GM18909 (cell line): ENCODE results near the gene KBTBD7.

Experiments used
- ATAC-seq: cut with Tn5 transposase; IDR thresholded peaks from one replicate; pipeline ENCODE4 v1.9.1; 2021; ENCODE audit warnings: mild to moderate bottlenecking; ENCODE audit not compliant: unreplicated experiment, poor library complexity

KBTBD7 gene, protein sequence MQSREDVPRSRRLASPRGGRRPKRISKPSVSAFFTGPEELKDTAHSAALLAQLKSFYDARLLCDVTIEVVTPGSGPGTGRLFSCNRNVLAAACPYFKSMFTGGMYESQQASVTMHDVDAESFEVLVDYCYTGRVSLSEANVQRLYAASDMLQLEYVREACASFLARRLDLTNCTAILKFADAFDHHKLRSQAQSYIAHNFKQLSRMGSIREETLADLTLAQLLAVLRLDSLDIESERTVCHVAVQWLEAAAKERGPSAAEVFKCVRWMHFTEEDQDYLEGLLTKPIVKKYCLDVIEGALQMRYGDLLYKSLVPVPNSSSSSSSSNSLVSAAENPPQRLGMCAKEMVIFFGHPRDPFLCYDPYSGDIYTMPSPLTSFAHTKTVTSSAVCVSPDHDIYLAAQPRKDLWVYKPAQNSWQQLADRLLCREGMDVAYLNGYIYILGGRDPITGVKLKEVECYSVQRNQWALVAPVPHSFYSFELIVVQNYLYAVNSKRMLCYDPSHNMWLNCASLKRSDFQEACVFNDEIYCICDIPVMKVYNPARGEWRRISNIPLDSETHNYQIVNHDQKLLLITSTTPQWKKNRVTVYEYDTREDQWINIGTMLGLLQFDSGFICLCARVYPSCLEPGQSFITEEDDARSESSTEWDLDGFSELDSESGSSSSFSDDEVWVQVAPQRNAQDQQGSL

DNA sequence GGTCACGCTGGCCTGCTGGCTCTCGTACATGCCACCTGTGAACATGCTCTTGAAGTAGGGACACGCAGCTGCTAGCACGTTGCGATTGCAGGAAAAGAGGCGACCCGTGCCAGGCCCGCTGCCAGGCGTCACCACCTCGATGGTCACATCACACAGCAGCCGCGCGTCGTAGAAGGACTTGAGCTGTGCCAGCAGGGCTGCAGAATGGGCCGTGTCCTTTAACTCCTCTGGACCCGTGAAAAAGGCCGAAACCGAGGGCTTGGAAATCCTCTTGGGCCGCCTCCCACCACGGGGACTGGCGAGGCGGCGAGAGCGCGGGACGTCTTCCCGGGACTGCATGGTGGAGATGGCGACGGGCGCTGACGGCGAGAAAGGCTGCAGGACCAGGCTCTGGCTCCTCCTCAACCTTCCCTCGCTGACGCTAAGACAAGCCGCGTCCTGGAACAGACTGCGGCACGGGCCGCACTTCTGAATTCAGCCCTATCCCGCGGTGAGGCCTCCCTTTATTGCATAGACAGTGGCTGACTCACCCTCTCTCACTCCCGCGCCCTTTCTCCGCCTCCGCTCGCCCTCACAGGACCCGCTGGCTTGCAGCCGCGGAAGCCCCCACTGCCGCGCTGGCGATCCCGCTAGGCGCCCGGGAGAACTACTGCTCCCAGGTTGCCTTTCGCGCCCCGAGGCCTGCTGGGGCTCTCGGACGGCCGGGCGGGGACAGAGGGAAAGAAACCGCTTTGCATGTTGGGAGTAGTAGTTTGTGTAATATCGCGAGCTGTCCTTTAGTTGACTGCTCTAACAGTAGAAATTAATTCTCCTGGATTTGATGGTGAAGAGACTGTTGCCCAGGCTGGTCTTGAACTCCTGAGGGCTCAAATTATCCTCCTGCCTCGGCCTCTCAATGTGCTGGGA, at the start of gene KBTBD7:
KBTBD7 (minus strand) TSS at position 651 of the 906 bp plus-strand sequence; CDS start at position 339, 312 bp downstream.
- ATAC-seq, result peak; percentile 97

DNA sequence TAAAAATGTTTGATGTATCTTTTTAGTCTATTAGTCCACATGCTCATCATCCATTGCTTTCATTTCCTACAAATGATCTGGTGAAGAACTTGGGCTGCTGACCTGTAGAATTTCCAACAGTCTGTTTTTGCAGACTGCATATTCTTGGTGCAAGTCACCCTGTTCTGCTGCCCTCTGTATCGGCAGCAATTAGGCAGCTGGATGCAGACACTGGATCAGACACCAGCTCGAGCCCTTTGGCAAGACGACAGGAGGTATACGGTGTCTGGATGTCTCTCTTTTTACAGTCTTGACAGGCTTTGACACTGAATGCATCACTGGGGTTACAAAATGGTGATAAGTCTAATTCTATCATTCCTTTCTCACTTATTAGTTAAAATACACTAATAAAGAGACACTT, 47.3 kb upstream of the KBTBD7 start:
- ATAC-seq, result no peak

DNA sequence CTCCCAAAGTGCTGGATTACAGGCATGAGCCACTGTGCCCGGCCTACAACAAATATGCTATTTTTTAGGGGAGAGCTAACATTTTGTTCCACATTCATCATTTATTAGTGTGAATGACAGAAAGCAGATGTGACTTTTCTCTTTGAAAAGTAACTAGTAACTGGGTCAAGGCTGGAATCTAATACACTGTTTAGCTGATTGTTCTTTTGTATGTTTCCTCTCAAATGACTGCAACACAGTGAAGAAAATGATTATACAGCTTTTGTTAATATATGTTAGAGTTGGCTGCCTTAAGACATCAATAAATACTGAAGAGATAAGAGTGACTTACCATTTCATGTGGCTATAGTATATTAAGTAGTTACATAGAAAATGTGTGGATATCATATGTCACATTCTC, 42.0 kb upstream of the KBTBD7 start:
- no peak for ATAC-seq

DNA sequence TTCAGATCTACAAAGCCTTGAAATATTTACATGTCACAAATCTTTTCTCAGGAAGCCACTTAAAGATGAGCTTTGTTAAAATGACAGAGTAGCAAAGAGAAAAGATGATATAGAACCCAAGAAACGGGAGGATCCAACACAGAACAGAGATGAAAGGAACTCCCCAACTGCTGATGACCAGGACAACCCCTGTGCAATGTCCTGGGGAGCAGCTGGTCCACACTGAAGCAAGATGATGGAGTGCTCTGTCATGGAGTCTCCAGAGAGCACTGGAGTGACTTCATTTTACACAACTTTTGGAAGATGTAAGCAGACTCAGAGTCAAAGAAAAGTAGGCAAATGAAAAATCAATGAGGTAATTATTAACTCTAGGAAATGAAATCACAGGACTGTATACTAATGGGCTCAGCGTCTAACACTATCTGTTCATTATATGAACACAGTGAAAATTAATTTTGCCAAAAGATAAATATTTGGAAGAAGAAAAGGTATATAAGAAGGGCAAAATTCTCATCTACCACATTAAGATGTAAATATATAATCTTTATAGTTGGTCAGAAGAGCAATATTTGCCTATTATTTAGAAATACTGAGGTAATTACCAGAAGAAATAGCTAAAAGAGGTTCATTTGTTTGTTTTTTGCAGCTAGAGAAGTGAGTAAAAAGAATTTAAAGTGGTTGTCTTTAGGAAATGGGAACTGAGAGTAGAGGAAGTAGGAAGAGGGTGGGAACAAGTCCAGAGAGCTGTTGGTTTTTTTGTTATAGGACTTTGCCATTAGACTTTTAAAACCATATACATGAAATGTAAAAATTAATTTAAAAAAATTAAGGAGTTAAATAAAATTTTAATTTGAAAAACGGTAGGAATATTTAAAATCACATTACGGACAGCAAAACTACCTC, 38.5 kb upstream of the KBTBD7 start:
- ATAC-seq, result no peak

DNA sequence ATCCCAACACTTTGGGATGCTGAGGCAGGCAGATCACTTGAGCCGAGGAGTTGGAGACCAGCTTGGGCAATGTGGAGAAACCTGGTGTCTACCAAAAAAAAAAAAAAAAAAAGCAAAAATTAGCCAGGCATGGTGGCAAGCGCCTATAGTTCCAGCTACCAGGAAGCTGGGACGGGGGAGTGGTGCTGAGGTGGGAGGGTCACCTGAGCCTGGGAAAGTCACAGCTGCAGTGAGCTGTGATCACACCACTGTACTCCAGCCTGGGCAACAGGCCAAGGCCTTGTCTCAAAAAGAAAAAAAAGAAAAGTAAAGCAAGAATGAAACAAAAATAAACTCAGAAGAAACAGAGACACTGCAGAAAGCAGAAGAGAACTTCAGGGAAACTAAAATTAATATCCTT, 37.4 kb upstream of the KBTBD7 start:
- ATAC-seq, result no peak

DNA sequence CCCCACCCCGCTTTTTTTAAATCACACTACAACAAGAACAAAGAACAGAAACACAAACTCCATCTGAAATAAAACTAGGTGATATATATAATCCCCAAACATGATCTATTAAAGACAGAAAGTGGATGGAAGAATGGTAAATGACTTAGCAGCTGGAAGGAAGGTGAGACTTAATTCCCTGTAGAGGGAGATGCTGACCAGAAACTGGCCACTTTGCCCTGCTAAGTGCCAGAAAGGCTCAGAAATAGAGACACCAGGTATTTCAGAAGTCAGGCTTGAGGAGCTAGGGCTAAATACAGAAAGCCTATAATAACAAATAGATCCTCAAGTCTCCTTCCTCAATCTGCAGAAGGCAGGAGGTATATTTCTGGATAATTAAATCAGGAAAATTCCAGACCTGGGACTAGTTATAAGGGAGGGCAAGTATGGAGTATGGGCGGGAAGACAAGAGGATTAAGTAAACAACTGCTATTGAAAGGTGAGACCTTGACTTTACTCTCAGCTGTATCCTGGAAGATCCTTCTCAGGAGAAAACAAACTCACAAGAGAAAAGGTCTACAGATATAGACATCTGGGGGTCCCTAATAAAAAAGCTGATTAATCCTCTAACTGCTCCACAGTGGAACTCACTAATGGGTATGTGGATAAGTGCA, 36.8 kb upstream of the KBTBD7 start:
- ATAC-seq, result no peak

DNA sequence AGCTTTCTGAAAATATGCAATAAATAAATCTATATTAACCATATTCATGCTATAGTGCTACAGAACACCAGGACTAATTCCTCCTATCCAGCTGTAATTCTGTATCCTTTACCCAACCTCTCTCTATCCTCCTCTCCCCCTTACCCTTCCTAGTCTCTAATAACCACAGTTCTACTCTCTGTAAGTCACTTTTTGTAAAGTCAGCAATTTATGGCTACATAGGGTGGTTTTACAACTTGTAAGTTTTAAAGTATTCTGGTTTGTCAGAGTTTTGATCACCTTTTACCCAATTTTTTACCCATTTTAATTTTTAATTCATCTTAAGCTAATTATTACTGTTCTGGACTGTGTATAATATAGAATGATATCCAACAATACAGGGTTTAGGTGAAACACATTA, 35.0 kb upstream of the KBTBD7 start:
- no peak for ATAC-seq

DNA sequence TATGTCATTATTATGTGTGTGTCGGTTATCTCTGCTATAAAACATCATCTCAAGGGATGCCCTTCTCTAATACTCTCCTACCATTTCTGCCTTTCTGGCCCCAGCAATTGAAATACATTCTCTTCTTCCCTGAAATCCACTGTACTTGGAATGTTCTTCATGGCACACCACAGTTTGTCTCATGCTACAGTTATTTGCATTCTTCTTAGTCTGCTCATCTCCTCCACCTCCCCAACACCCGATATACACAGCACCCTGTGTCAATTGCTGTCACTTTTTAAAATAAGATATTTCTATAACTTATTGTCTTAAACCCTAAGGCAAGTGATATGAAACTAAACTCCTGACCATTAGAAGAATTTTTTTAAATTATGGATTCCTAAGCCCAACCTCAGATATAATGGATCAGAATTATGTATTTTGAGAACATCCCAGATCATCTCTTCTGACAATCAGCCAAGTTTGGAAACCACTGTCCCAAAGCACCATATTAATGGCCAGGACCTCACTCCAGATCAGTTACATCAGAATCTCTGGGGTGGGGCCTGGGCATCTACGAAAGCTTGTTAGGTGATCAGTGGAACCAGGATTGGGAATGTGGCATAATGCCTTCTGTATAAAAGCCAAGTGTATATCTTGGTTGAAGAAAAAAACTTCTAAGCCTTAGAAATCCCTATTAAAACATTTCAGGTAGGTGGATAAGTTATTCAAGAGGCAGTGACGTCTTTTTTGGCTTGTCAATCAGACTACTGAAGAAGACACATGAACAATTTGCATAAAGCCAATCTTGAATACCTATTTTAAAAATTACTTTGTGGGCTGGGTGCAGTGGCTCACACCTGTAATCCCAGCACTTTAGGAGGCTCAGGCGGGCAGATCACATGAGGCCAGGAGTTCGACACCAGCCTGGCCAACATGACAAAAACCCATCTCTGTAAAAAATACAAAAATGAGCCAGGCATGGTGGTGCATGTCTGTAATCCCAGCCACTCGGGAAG, 30.0 kb upstream of the KBTBD7 start:
- ATAC-seq, result no peak

DNA sequence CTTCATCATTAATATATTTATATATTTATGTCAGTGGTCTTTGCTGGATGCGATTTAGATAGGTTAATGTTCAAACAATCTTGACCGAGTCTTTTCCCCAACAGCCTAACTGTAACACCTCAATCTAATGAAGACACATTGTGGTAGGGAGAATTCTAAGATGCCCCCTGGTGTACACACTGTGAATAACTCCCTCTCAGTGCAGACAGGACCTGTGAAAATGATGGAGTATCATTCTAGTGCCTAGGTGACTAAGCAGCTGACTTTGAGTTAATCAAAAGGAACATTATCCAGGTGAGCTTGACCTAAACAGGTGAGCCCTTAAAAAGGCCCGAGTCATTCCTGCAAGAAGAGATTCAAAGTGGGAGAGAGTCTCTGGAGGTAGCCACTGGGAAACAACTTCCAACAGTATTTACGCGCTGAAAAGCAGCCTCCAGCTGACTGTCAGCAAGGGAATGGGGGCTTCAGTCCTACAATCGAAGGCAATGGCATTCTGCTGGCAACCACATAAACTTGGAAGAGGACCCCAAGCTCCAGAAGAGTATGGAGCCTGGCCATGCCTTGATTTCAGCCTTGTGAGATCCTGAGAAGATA, 28.0 kb upstream of the KBTBD7 start:
- peak; percentile 82 for ATAC-seq

DNA sequence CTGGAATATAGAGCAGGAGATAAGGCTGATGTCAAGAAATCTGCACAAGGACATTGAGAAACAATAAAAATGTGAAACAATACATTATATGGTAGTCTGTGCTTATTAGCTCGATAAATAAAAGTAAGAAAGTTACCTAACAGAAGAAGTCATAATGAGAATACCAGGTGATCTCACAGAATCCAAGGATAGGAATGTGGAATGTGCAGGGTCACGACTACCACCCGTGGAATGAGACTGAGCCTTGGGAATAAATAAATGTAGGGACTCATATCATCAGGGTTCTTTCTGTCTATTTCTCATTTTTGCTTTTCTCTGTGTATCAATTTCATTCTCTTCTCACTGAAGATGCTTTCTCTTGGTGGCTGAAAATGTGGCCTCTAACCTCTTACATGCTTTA, 26.0 kb upstream of the KBTBD7 start:
- no peak for ATAC-seq

DNA sequence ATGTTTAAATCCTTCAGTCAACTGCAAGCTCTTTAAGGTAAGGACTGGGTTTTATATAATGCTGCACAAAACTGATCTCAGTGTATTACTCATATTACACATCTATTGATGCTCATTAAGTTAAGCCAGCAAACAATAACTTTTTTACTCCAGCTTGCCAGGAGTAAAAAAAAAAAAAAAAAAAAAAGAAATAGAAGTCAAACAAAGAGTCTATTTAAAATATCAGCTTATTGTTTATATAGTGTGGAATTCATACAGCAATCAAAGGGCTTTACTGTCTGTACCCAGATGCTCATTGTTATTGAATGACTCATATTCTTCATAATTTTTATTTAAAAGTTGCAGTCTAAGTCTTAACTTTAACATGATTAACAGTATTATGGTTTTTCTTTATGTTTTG, 21.8 kb upstream of the KBTBD7 start:
- no peak for ATAC-seq

DNA sequence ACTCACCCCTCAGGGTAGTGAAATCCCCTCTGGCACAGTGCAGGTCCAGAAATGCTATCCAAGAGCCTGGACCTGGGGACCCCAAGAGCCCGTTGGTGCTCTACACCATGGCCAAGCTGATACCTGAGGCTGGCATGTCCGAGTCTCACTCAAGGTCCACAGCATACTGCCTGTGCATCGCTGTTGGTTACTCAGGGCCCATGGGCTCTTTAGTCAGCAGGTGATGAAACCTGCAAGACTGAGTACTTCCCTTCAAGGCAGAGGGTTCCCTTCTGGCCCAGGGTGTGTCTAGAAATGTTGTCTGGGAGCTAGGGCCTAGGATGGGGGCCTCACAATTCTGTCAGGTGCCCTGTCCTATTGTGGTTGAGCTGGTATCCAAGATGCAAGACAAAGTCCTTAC, 19.6 kb upstream of the KBTBD7 start:
- ATAC-seq, result no peak

DNA sequence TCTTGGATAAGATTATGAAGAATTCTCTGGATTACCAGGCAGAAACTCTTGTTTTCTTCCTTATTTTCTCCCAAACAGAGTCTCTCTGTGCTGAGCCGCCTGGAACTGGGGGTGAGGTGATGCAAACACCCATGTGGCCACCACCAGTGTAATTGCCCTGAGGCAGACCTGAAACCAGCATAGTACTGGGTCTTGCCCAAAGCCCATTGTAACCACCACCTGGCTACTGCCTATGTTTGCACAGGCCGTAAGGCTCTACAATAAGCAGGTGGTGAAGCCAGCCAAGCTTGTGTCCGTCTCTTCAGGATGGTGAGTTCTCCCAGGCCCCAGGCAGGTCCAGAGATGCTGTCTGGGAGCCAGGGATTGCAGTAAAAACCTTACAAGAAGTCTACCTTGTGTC, 18.9 kb upstream of the KBTBD7 start:
- ATAC-seq, result no peak

DNA sequence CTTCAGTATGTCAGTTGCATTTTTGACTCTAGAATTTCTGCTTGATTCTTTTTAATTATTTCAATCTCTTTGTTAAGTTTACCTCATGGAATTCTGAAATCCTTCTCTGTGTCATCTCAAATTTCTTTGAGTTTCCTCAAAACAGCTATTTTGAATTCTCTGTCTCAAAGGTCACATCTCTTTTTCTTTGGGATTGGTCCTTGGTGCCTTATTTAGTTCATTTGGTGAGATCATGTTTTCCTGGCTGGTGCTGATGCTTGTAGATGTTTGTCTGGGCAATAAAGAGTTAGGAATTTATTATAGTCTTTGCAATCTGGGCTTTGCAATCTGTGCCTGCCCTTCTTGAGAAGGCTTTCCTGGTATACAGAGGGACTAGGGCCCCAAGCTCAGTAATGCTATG, 18.5 kb upstream of the KBTBD7 start:
- no peak for ATAC-seq

DNA sequence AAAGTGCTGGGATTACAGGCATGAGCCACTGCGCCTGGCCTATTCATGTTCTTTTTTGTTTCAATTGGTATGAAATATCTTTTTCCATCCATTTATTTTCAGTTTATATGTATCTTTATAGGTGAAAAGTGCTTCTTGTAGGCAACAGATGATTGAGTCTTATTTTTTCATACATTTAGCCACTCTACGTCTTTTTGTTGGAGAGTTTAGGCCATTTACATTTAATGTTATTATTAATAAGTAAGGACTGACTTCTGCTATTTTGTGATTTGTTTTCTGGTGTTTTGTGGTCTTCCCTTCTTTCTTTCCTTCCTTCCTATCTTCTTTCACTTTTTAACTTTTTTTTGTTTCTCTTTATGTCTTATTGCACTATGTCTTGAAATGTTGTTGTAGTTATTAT, 16.7 kb upstream of the KBTBD7 start:
- ATAC-seq, result no peak

DNA sequence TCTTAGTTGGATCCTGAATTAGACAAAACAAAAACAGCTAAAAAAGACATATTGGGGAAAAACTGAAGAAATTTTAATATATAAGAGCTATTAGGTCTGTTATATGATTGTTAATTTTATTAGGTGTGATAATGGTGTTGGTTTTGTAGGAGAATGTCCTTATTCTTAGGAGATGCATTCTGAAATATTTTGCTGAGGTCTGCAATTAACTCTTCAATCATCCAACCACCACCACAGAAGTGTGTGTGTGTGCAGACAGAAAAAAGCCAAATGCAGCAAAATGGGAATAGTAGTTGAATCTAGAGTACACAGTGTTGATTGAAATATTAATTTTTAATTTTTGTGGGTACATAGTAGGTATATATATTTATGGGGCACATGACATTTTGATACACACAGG, 12.1 kb upstream of the KBTBD7 start:
- no peak for ATAC-seq

DNA sequence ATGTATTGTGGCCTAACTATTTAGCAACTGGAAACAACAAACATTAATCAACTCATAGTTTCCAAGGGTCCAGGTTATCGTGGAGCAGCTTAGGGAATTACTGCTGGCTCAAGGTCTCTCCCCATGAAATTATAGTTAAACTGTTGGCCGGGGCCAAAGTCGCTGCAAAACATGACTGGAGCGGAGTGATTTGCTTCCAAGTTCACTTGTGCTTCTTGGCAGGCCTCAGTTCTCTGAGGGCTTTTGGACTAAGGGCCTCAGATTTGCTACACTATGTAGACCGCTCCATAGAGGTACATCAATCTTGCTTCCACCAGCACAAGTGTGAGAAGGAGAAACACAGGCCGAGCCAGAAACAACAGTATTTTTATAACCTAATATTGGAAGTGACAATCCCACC, 9.4 kb upstream of the KBTBD7 start:
- ATAC-seq, result no peak

DNA sequence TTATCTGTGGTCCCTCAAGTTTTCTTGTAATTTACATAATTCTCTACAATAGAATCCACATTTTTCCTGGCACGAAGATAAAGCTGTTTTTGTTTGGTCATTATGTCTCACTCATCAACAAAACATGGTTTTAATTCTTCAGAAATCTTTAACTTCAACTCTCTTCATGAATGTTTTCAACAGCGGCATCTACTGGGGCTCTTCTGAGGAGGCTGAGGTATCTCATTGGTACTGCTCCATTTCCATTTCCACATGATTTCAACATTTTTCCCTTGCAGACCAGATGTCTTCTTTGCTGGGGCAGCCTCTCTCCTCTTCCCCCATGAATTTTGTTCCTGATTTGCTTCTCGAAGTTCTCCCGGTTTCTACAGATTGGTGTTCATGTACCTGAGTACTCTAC, 5.8 kb upstream of the KBTBD7 start:
- no peak for ATAC-seq
